SK-N-SH treated with all-trans-retinoic acid at 6 μM for 48 hours (cell line): ENCODE data around the gene DENND5B.

Source experiments
- ZC3H10 ChIP-seq: fragments of 250-450 bp; sonication (Bioruptor Pico); IDR thresholded peaks from 2 replicates; pipeline ENCODE4 v1.5.1; 2021; ENCODE audit warnings: mild to moderate bottlenecking, moderate library complexity
- ZFP30 ChIP-seq: fragments of 450-650 bp; formaldehyde crosslinking; IDR thresholded peaks from 2 replicates; pipeline ENCODE4 v1.5.0; 2022; ENCODE audit warnings: mild to moderate bottlenecking, moderate library complexity

DNA sequence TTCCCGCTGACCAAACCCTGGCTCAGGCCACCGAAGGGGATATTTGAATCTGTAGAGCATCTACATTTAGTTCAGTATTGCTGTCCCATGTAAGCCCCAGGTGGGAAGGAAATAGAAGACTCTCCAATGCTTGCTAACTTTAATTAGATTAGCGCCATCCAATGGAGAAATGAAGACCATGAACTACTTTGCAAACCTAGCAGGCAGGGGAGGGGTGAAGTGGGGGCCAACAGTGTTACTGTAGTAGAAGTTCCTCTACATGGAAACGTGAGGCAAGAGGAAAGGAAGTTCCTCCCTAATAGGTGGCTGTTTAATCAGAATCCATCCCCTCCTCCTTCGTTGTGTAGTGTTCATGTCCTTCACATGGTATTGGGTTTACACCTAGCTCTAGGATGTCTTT is 9.3 kb upstream of the DENND5B start:
- no peak for TF ChIP-seq ZC3H10
- TF ChIP-seq ZFP30 (CRISPR knock-in tag): no peak
